ENCODE data around the gene BCL3.

Gene BCL3

GRCh38 chr19:44737238-44738071 is 11.1 kb upstream of the BCL3 start:
- TF ChIP-seq CTCF (IDR thresholded peaks at IDR 0.05; ENCODE audit: insufficient read depth, missing control alignments) = no peak
- FAIRE-seq = no peak
- DNase-seq (ENCODE audit: insufficient read length, low spot score) = no peak

GRCh38 chr19:44738136-44738535 is 10.4 kb upstream of the BCL3 start:
- no peak for TF ChIP-seq CTCF (IDR thresholded peaks at IDR 0.05; ENCODE audit: insufficient read depth, missing control alignments)
- FAIRE-seq (no peak), DNase-seq (ENCODE audit: insufficient read length, low spot score) (no peak)

GRCh38 chr19:44738603-44739558 is 9.6 kb upstream of the BCL3 start:
- TF ChIP-seq CTCF (IDR thresholded peaks at IDR 0.05; ENCODE audit: insufficient read depth, missing control alignments) = no peak
- FAIRE-seq (no peak), DNase-seq (ENCODE audit: insufficient read length, low spot score) (no peak)

GRCh38 chr19:44740351-44740824 is 8.1 kb upstream of the BCL3 start:
- no peak for DNase-seq (ENCODE audit: insufficient read length, low spot score)
- FAIRE-seq = no peak
- TF ChIP-seq CTCF (IDR thresholded peaks at IDR 0.05; ENCODE audit: insufficient read depth, missing control alignments) = no peak

GRCh38 chr19:44741258-44741731 is 7.2 kb upstream of the BCL3 start:
- FAIRE-seq = no peak

GRCh38 chr19:44741841-44742329 is 6.6 kb upstream of the BCL3 start:
- no peak for TF ChIP-seq CTCF (IDR thresholded peaks at IDR 0.05; ENCODE audit: insufficient read depth, missing control alignments)
- no peak for DNase-seq (ENCODE audit: insufficient read length, low spot score)
- FAIRE-seq = no peak

More at GRCh38 chr19:44741258-44741731, 7.2 kb upstream of the BCL3 start:
- TF ChIP-seq CTCF (IDR thresholded peaks at IDR 0.05; ENCODE audit: insufficient read depth, missing control alignments) = no peak
- DNase-seq (ENCODE audit: insufficient read length, low spot score) = no peak
